ENCODE results near the gene IL17RD.

Gene IL17RD

GRCh38 chr3:57076422-57076951, 88.7 kb downstream of the IL17RD start (continued):
- TF ChIP-seq ATF2 (tag by site-specific recombination; IDR thresholded peaks at IDR 0.05; ENCODE audit: low read depth), result no peak

- Histone ChIP-seq H3K27ac (ENCODE audit: extremely low read depth, low read depth, low read length) (no peak overlapping the region), H3K36me3 (ENCODE audit: control insufficient read depth in 2 of 2, insufficient read depth in 1 of 2, low read length in 2 of 2) (peaks cover 0 to 6% of the 10 kb centered on the region in 2 experiments; a peak in 1 of 3 replicates), H3K4me1 (ENCODE audit: control insufficient read depth, insufficient read depth, low read length) (no peaks in the 10 kb centered on the region; the same call in 1 of the 2 replicates), H3K9me3 (ENCODE audit: control insufficient read depth, insufficient read depth, low read depth, low read length) (no peaks in the 10 kb centered on the region), H3K4me3 (ENCODE audit: low read depth, low read length) (no peak overlapping the region)
- CTCF ChIA-PET, result no interaction called here
- POLR2A ChIA-PET, result no interaction called here
- TF ChIP-seq ZNF777 (tag by site-specific recombination; IDR thresholded peaks at IDR 0.05; ENCODE audit: borderline replicate concordance) (no peak), KLF16 (tag by site-specific recombination; IDR thresholded peaks at IDR 0.05) (no peak), ZNF571 (tag by site-specific recombination; IDR thresholded peaks at IDR 0.05) (no peak), ZNF157 (tag by site-specific recombination; IDR thresholded peaks at IDR 0.05) (0 out of 2 replicates have a peak, but pooled peaks have one; percentile 32), ZNF692 (tag by site-specific recombination; IDR thresholded peaks at IDR 0.05) (no peak), ZBTB44 (tag by site-specific recombination; IDR thresholded peaks at IDR 0.05) (no peak), ZNF239 (tag by site-specific recombination; IDR thresholded peaks at IDR 0.05) (no peak), ZNF623 (tag by site-specific recombination; IDR thresholded peaks at IDR 0.05) (peak; percentile 87), ZNF404 (tag by site-specific recombination; IDR thresholded peaks at IDR 0.05) (no peak), ZBTB11 (tag by site-specific recombination; conservative IDR thresholded peaks at IDR 0.05; ENCODE audit: low read depth) (no peak), ZNF324 (tag by site-specific recombination; IDR thresholded peaks at IDR 0.05) (no peak), ZNF280C (tag by site-specific recombination; IDR thresholded peaks at IDR 0.05) (no peak), AEBP2 (tag by site-specific recombination; IDR thresholded peaks at IDR 0.05; ENCODE audit: borderline replicate concordance) (no peak), ZNF280D (tag by site-specific recombination; IDR thresholded peaks at IDR 0.05) (no peak), ZIC2 (tag by site-specific recombination; IDR thresholded peaks at IDR 0.05) (no peak)
These were observed 91.0 kb downstream of the IL17RD start for GRCh38 chr3:57074135-57074534.
